Activated naive CD4-positive, alpha-beta T cell treated with Interleukin-2 at 50 U/mL for 16 hours (primary cell): Measurements from ENCODE around the gene CPN1.

Experiments used
- DNase-seq: peaks from one replicate; pipeline ENCODE4 v3.0.0-alpha.2; 2020

CPN1 gene

GRCh38 chr10:99995269-99995668, 86.4 kb downstream of the CPN1 start:
- DNase-seq = no peak

DNA sequence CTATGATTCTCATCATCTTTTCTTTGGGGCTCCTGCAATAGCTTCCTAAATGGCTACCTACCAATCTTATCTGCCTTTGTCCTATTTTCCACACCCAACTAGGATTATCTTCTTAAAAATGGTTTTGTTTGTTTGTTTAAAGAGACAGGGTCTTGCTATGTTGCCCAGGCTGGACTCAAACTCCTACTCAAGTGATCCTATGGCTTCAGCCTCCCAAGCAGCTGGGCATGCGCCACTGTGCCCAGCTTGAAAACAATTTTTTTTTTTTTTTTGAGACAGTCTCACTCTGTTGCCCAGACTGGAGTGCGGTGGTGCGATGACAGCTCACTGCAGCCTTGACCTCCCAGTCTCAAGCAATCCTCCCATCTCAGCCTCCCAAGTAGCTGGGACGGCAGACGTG, 86.9 kb downstream of the CPN1 start:
- DNase-seq = no peak

- peak; percentile 21 for DNase-seq
These were observed 87.7 kb downstream of the CPN1 start for GRCh38 chr10:99993701-99994689.
